Endothelial cell (in vitro differentiated cells): ENCODE measurements around the gene PTPRM. TPM values are rescaled to one million over a fixed set of nuclear protein-coding genes. Genes with fewer than 3 reads are reported as not detected.
A peak's percentile ranks its signal among the peaks of the same experiment; 100 is the strongest.

ENCODE experiments used
- DNase-seq: peaks from one replicate; pipeline ENCODE4 v3.0.0; 2021; ENCODE audit warnings: low spot score
- H3K27ac Mint-ChIP-seq: one replicate; pipeline ENCODE4 v1.8.0; 2021; ENCODE audit warnings: mixed read lengths, inconsistent platforms; ENCODE audit not compliant: unreplicated experiment
- H3K27me3 Mint-ChIP-seq: one replicate; pipeline ENCODE4 v1.8.0; 2021; ENCODE audit warnings: mild to moderate bottlenecking, moderate library complexity, mixed read lengths, inconsistent platforms; ENCODE audit not compliant: unreplicated experiment
- H3K36me3 Mint-ChIP-seq: one replicate; pipeline ENCODE4 v1.8.0; 2021; ENCODE audit warnings: mild to moderate bottlenecking, low read depth, mixed read lengths, inconsistent platforms; ENCODE audit not compliant: unreplicated experiment
- H3K4me1 Mint-ChIP-seq: one replicate; pipeline ENCODE4 v1.8.0; 2021; ENCODE audit warnings: mild to moderate bottlenecking, mixed read lengths, inconsistent platforms; ENCODE audit not compliant: unreplicated experiment
- H3K4me3 Mint-ChIP-seq: one replicate; pipeline ENCODE4 v1.8.0; 2021; ENCODE audit warnings: mild to moderate bottlenecking, mixed read lengths, inconsistent platforms; ENCODE audit not compliant: unreplicated experiment
- H3K9me3 Mint-ChIP-seq: one replicate; pipeline ENCODE4 v1.8.0; 2021; ENCODE audit warnings: mixed read lengths, inconsistent platforms; ENCODE audit not compliant: unreplicated experiment
- CTCF ChIP-seq: fragments of 200-600 bp; sonication (generic); IDR thresholded peaks from one replicate; pipeline ENCODE4 v1.5.0; 2021; ENCODE audit warnings: antibody characterized with exemption; ENCODE audit not compliant: unreplicated experiment
- total RNA-seq: library from RNA; stranded (reverse); fragmentation: NEBNext Ultra II Directional; extraction: Animal tissue kit (Norgen Biotek cat#: 25700); gene quantifications from one replicate; pipeline ENCODE4 v1.2.1, GENCODE V29; 2021; ENCODE audit not compliant: unreplicated experiment

The PTPRM gene
- total RNA-seq, 1 donor from 2014 or later: 284 TPM

DNA sequence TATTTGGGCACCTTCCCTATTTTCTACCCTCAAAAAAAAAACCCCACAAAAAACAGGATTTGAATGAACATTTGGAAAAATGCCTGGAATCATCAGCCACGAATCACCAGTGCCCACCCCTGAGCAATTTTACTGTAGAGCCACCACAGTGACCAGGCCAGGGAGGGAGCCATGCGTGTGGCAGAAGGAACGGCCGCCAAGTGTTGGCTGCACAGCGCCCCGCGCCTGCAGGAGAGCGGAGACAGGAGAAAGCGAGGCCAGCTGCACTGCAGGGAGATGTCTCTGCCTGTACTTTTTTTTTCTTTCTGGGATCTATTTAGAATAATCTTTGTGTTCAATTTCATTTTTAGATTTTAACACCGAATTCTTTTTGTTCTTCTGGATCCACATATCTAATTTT, 772.8 kb downstream of the PTPRM start:
- H3K27me3 Mint-ChIP-seq: peaks cover 7% of the 10 kb centered on the region
- H3K4me1 Mint-ChIP-seq: peaks cover 5% of the 10 kb centered on the region
- no peak for DNase-seq
- no peak overlapping the region for H3K4me3 Mint-ChIP-seq
- peaks cover 7% of the 10 kb centered on the region for H3K36me3 Mint-ChIP-seq
- TF ChIP-seq CTCF: no peak
- H3K9me3 Mint-ChIP-seq: no peaks in the 10 kb centered on the region
- no peak overlapping the region for H3K27ac Mint-ChIP-seq

- Mint-ChIP-seq H3K27me3 (peaks cover 10% of the 10 kb centered on the region), H3K27ac (no peak overlapping the region), H3K36me3 (peaks cover 9% of the 10 kb centered on the region)
Measured at GRCh38 chr18:8341481-8342230, 774.5 kb downstream of the PTPRM start.

GRCh38 chr18:8348051-8348720, 781.1 kb downstream of the PTPRM start:
- H3K4me1 Mint-ChIP-seq: peaks cover 5% of the 10 kb centered on the region
- H3K36me3 Mint-ChIP-seq: peaks cover 43% of the 10 kb centered on the region

More at GRCh38 chr18:8341481-8342230, 774.5 kb downstream of the PTPRM start:
- Mint-ChIP-seq H3K4me1 (peaks cover 5% of the 10 kb centered on the region), H3K9me3 (no peaks in the 10 kb centered on the region), H3K4me3 (no peak overlapping the region)
- TF ChIP-seq CTCF: no peak
- DNase-seq: no peak

GRCh38 chr18:8349608-8350323, 782.6 kb downstream of the PTPRM start:
- DNase-seq: no peak
- no peak overlapping the region for H3K27ac Mint-ChIP-seq
- H3K4me3 Mint-ChIP-seq: peak overlapping the region; percentile 26
- peaks cover 3% of the 10 kb centered on the region for H3K9me3 Mint-ChIP-seq
- H3K36me3 Mint-ChIP-seq: peaks cover 48% of the 10 kb centered on the region
- H3K27me3 Mint-ChIP-seq: peaks cover 12% of the 10 kb centered on the region
- peaks cover 13% of the 10 kb centered on the region for H3K4me1 Mint-ChIP-seq
- TF ChIP-seq CTCF: no peak

More at GRCh38 chr18:8348051-8348720, 781.1 kb downstream of the PTPRM start:
- Mint-ChIP-seq H3K27ac (no peak overlapping the region), H3K4me3 (no peak overlapping the region), H3K27me3 (peaks cover 8% of the 10 kb centered on the region), H3K9me3 (peaks cover 3% of the 10 kb centered on the region)
- no peak for DNase-seq
- TF ChIP-seq CTCF: no peak
